Mesendoderm (in vitro differentiated cells): ENCODE data around the gene EMSY. TPM values are rescaled to one million over a fixed set of nuclear protein-coding genes. Genes with fewer than 3 reads are reported as not detected.

Source experiments
- DNase-seq: peaks from one replicate; pipeline ENCODE4 v3.0.0; 2013
- H2AK5ac ChIP-seq: 2 replicates; pipeline ENCODE4 v1.6.1; 2013; ENCODE audit warnings: low read length, inconsistent platforms
- H2BK120ac ChIP-seq: 2 replicates; pipeline ENCODE4 v1.6.1; 2013; ENCODE audit warnings: low read depth, mild to moderate bottlenecking, low read length, moderate library complexity, mixed read lengths
- H2BK15ac ChIP-seq: replicated peaks from 2 replicates; pipeline ENCODE4 v1.6.1; 2013; ENCODE audit warnings: low read depth, mild to moderate bottlenecking, moderate library complexity
- H2BK5ac ChIP-seq: 2 replicates; pipeline ENCODE4 v1.6.1; 2013; ENCODE audit warnings: low read length, inconsistent platforms
- H3K18ac ChIP-seq: 2 replicates; pipeline ENCODE4 v1.6.1; 2013; ENCODE audit warnings: mild to moderate bottlenecking, low read length, mixed read lengths
- H3K23ac ChIP-seq: one replicate; pipeline ENCODE4 v1.6.1; 2013; ENCODE audit warnings: low read length
- H3K27ac ChIP-seq: 2 replicates; pipeline ENCODE4 v1.5.1; 2013; ENCODE audit warnings: low read depth, mild to moderate bottlenecking, inconsistent platforms, low read length, moderate library complexity
- H3K27me3 ChIP-seq: 2 replicates; pipeline ENCODE4 v1.6.1; 2013; ENCODE audit warnings: low read length, control low read depth, mild to moderate bottlenecking, inconsistent platforms; ENCODE audit not compliant: insufficient read depth, poor library complexity
- H3K36me3 ChIP-seq: 2 replicates; pipeline ENCODE4 v1.6.1; 2013; ENCODE audit warnings: low read length, inconsistent platforms; ENCODE audit not compliant: control insufficient read depth, insufficient read depth
- H3K4ac ChIP-seq: one replicate; pipeline ENCODE4 v1.6.1; 2013; ENCODE audit warnings: low read depth, mild to moderate bottlenecking, low read length, moderate library complexity
- H3K4me1 ChIP-seq: 2 replicates; pipeline ENCODE4 v1.6.1; 2013; ENCODE audit warnings: low read depth, low read length, inconsistent platforms; ENCODE audit not compliant: control insufficient read depth
- H3K4me2 ChIP-seq: 2 replicates; pipeline ENCODE4 v1.6.1; 2013; ENCODE audit warnings: low read length
- H3K4me3 ChIP-seq: 2 replicates; pipeline ENCODE4 v1.5.1; 2013; ENCODE audit warnings: mild to moderate bottlenecking, low read length
- H3K56ac ChIP-seq: one replicate; pipeline ENCODE4 v1.6.1; 2013; ENCODE audit warnings: low read length
- H3K79me1 ChIP-seq: 2 replicates; pipeline ENCODE4 v1.6.1; 2013; ENCODE audit warnings: low read length, inconsistent platforms
- H3K79me2 ChIP-seq: 2 replicates; pipeline ENCODE4 v1.6.1; 2013; ENCODE audit warnings: mild to moderate bottlenecking, low read length; ENCODE audit not compliant: control insufficient read depth, insufficient read depth
- H3K9ac ChIP-seq: 2 replicates; pipeline ENCODE4 v1.6.1; 2013; ENCODE audit warnings: low read length, inconsistent platforms
- H4K5ac ChIP-seq: one replicate; pipeline ENCODE4 v1.6.1; 2013; ENCODE audit warnings: low read length
- H4K8ac ChIP-seq: one replicate; pipeline ENCODE4 v1.6.1; 2013; ENCODE audit warnings: low read depth, mild to moderate bottlenecking, control low read depth, low read length, moderate library complexity
- WGBS: extraction: QIAGEN DNeasy Blood & Tissue Kit; methylation state at CpG from one replicate; pipeline ENCODE4 v1.1.7; 2013; ENCODE audit warnings: low lambda C conversion rate, missing lambda C conversion rate; ENCODE audit not compliant: insufficient coverage; ENCODE audit errors: extremely low coverage; 5-methylcytosine and 5-hydroxymethylcytosine counted together
- small RNA-seq: library from polyadenylated mRNA; stranded (forward); fragments of <200 nt; extraction: miRNeasy Mini kit (QIAGEN cat#:217004); gene quantifications from one replicate; pipeline ENCODE3, GENCODE V24; 2013; ENCODE audit not compliant: insufficient read depth

Gene EMSY

DNA sequence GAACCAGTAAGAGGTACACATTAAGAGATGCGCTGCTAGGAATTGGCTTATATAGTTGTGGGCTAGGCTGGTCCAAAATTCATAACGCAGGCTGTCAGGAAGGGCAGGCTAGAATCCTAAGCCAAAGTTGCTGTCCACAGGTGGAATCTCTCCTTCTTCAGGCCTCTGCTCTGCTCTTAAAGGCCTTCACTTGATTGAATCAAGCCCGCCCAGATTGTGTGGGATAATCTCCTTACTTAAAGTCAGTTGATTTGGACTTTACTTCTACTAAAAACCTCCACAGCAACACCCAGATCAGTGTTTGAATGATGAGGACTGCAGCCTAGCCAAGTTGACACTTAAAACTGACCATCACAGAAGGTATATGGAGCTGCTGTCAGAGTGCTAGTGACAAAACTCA lies 156.9 kb downstream of the EMSY start:
- H4K5ac ChIP-seq, result no peak overlapping the region
- H3K56ac ChIP-seq, result no peak overlapping the region
- H3K36me3 ChIP-seq, result no peaks in the 10 kb centered on the region
- H3K18ac ChIP-seq, result no peak overlapping the region
- H3K4me1 ChIP-seq, result no peaks in the 10 kb centered on the region
- H3K9ac ChIP-seq, result no peak overlapping the region
- H3K23ac ChIP-seq, result no peak overlapping the region
- H3K27me3 ChIP-seq, result no peaks in the 10 kb centered on the region
- no peak overlapping the region for H3K4me3 ChIP-seq
- H3K79me2 ChIP-seq, result no peaks in the 10 kb centered on the region
- no peak overlapping the region for H2AK5ac ChIP-seq
- H2BK120ac ChIP-seq, result no peak overlapping the region
- H2BK15ac ChIP-seq, result no peak overlapping the region
- H3K4me2 ChIP-seq, result no peak overlapping the region
- no CpG with 5 or more reads among the region's 3 CpGs for WGBS
- H4K8ac ChIP-seq, result no peak overlapping the region
- no peak overlapping the region for H3K4ac ChIP-seq
- H2BK5ac ChIP-seq, result no peak overlapping the region
- no peak overlapping the region for H3K27ac ChIP-seq
- H3K79me1 ChIP-seq, result no peaks in the 10 kb centered on the region
- no peak for DNase-seq

DNA sequence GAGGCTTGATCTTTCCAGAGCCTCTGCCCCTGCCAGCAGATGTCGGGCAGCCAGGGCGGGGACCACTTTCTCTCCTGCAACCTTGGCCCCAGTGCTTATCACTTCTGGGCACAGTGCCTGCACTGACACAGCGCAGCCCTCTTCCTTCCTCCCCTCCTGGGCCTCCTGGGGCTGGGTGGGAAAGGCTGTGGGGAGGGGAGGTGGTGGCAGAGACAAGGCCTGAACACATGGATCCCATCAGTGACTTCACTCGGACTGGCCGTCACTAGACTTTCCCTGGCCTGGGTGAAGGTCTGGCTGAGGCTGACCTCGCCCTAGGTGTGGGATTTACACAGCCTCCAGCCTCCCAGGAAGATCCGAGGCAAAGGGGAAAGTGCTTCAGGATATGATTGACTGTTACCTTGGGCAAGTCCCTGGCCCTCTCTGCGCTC lies 157.6 kb downstream of the EMSY start:
- H3K9ac ChIP-seq, result no peak overlapping the region
- DNase-seq, result no peak

More for the DNA sequence above, 157.6 kb downstream of the EMSY start:
- Histone ChIP-seq H3K79me2 (no peaks in the 10 kb centered on the region), H2BK120ac (no peak overlapping the region), H3K56ac (no peak overlapping the region), H4K5ac (no peak overlapping the region), H3K79me1 (no peaks in the 10 kb centered on the region), H3K23ac (no peak overlapping the region), H3K27ac (no peak overlapping the region), H3K27me3 (no peaks in the 10 kb centered on the region), H3K4me1 (no peaks in the 10 kb centered on the region), H2BK5ac (no peak overlapping the region), H3K18ac (no peak overlapping the region), H2AK5ac (no peak overlapping the region), H2BK15ac (no peak overlapping the region), H3K4me3 (no peak overlapping the region), H4K8ac (no peak overlapping the region), H3K36me3 (no peaks in the 10 kb centered on the region), H3K4me2 (no peak overlapping the region), H3K4ac (no peak overlapping the region)
- no CpG with 5 or more reads among the region's 8 CpGs for WGBS

Small RNA genes lying within 50 kb of the gene (small RNA-seq; reads per million reads assigned to genes)
- not detected for gene AP001189.2
- not detected for gene RF00019
